GM21360 (cell line): Measurements from ENCODE around the gene RAB13.

Experiments used
- ATAC-seq: cut with Tn5 transposase; IDR thresholded peaks from one replicate; pipeline ENCODE4 v1.9.1; 2021; ENCODE audit warnings: mild to moderate bottlenecking, moderate library complexity; ENCODE audit not compliant: unreplicated experiment

The RAB13 gene

GRCh38 chr1:153978274-153978909 is 7.7 kb downstream of the RAB13 start:
- ATAC-seq, result no peak

- ATAC-seq, result peak; percentile 74
Measured at GRCh38 chr1:153977250-153978240, 8.6 kb downstream of the RAB13 start, which contains the start of gene JTB. TSS of gene JTB (minus strand) at chr1:153977674. CDS start at chr1:153977252, 422 bp downstream.

GRCh38 chr1:153976819-153977249 is 9.3 kb downstream of the RAB13 start:
- no peak for ATAC-seq

GRCh38 chr1:153973525-153973924 is 12.6 kb downstream of the RAB13 start:
- ATAC-seq, result no peak

- no peak for ATAC-seq
Measured at GRCh38 chr1:153973071-153973470, 13.1 kb downstream of the RAB13 start.

- no peak for ATAC-seq
Measured at GRCh38 chr1:153970346-153970745, 15.8 kb downstream of the RAB13 start.

- ATAC-seq, result no peak
Measured at GRCh38 chr1:153968972-153969371, 17.2 kb downstream of the RAB13 start.

- no peak for ATAC-seq
Measured at GRCh38 chr1:153968408-153968807, 17.7 kb downstream of the RAB13 start.

- ATAC-seq, result no peak
Measured at GRCh38 chr1:153968000-153968363, 18.2 kb downstream of the RAB13 start.

GRCh38 chr1:153967107-153967999 is 18.8 kb downstream of the RAB13 start, which contains the start of gene CREB3L4:
TSS of gene CREB3L4 (plus strand) at chr1:153967902. CDS start at chr1:153968526, 624 bp downstream.
- ATAC-seq, result peak; percentile 66

- ATAC-seq, result peak; percentile 2
Measured at GRCh38 chr1:153963850-153964331, 22.2 kb downstream of the RAB13 start.

GRCh38 chr1:153963030-153963849 is 22.9 kb downstream of the RAB13 start, which contains the start of gene SLC39A1:
TSS of gene SLC39A1 (minus strand) at chr1:153963537. CDS start at chr1:153962715, 822 bp downstream.
- peak; percentile 29 for ATAC-seq

- no peak for ATAC-seq
Measured at GRCh38 chr1:153962088-153963029, 23.8 kb downstream of the RAB13 start.

GRCh38 chr1:153961421-153961820 is 24.7 kb downstream of the RAB13 start:
- no peak for ATAC-seq

GRCh38 chr1:153960206-153960605 is 25.9 kb downstream of the RAB13 start:
- ATAC-seq, result no peak

GRCh38 chr1:153959454-153959853 is 26.7 kb downstream of the RAB13 start:
- no peak for ATAC-seq

GRCh38 chr1:153958961-153959260 is 27.2 kb downstream of the RAB13 start:
- ATAC-seq, result no peak

GRCh38 chr1:153958111-153958960 is 27.8 kb downstream of the RAB13 start, which contains the start of gene CRTC2:
TSS of gene CRTC2 (minus strand) at chr1:153958612. CDS start at chr1:153958497, 115 bp downstream.
- peak; percentile 72 for ATAC-seq
